SK-N-SH treated with all-trans-retinoic acid at 6 μM for 48 hours (cell line): ENCODE data around the gene IL11RA.

Experiments used
- ARNTL ChIP-seq: fragments of 450-650 bp; formaldehyde crosslinking; IDR thresholded peaks from 2 replicates; pipeline ENCODE4 v1.5.0; 2020; ENCODE audit warnings: low read depth, mild to moderate bottlenecking, moderate library complexity, borderline replicate concordance
- CSDC2 ChIP-seq: fragments of 250-450 bp; sonication (Bioruptor Pico); IDR thresholded peaks from 2 replicates; pipeline ENCODE4 v1.5.0; 2020; ENCODE audit warnings: mild to moderate bottlenecking, moderate library complexity
- ESRRG ChIP-seq: fragments of 250-450 bp; sonication (Bioruptor Pico); IDR thresholded peaks from 2 replicates; pipeline ENCODE4 v1.6.1; 2021; ENCODE audit warnings: mild to moderate bottlenecking
- OSR1 ChIP-seq: fragments of 250-450 bp; sonication (Bioruptor Pico); IDR thresholded peaks from 2 replicates; pipeline ENCODE4 v1.8.0; 2022; ENCODE audit warnings: moderate library complexity, mild to moderate bottlenecking, inconsistent platforms
- PPARA ChIP-seq: fragments of 250-450 bp; sonication (Bioruptor Pico); IDR thresholded peaks from 2 replicates; pipeline ENCODE4 v1.5.0; 2020; ENCODE audit warnings: mild to moderate bottlenecking, borderline replicate concordance
- RARB ChIP-seq: fragments of 250-450 bp; sonication (Bioruptor Pico); IDR thresholded peaks from 2 replicates; pipeline ENCODE4 v1.8.0; 2021; ENCODE audit warnings: mild to moderate bottlenecking, moderate library complexity
- TCF4 ChIP-seq: fragments of 250-450 bp; sonication (Bioruptor Pico); IDR thresholded peaks from 2 replicates; pipeline ENCODE4 v1.8.0; 2021; ENCODE audit warnings: mild to moderate bottlenecking, moderate library complexity, borderline replicate concordance
- ZC3H10 ChIP-seq: fragments of 250-450 bp; sonication (Bioruptor Pico); IDR thresholded peaks from 2 replicates; pipeline ENCODE4 v1.5.1; 2021; ENCODE audit warnings: mild to moderate bottlenecking, moderate library complexity
- ZFP30 ChIP-seq: fragments of 450-650 bp; formaldehyde crosslinking; IDR thresholded peaks from 2 replicates; pipeline ENCODE4 v1.5.0; 2022; ENCODE audit warnings: mild to moderate bottlenecking, moderate library complexity
- ZNF565 ChIP-seq: fragments of 450-650 bp; formaldehyde crosslinking; conservative IDR thresholded peaks from 2 replicates; pipeline ENCODE4 v1.5.0; 2020; ENCODE audit warnings: low read depth, mild to moderate bottlenecking, moderate library complexity
- ZNF70 ChIP-seq: fragments of 450-650 bp; formaldehyde crosslinking; IDR thresholded peaks from 2 replicates; pipeline ENCODE4 v1.5.0; 2020; ENCODE audit warnings: mild to moderate bottlenecking, moderate library complexity
- TF ChIP-seq, protein P1 (sequence below): fragments of 250-450 bp; sonication (Bioruptor Pico); IDR thresholded peaks from 2 replicates; pipeline ENCODE4 v1.5.1; 2020; ENCODE audit warnings: low read depth, mild to moderate bottlenecking, moderate library complexity
- TF ChIP-seq, protein P2 (sequence below): fragments of 250-450 bp; sonication (Bioruptor Pico); IDR thresholded peaks from 2 replicates; pipeline ENCODE4 v1.8.0; 2021; ENCODE audit warnings: low read depth, mild to moderate bottlenecking, moderate library complexity, borderline replicate concordance
- TF ChIP-seq, protein P3 (sequence below): fragments of 250-450 bp; sonication (Bioruptor Pico); IDR thresholded peaks from 2 replicates; pipeline ENCODE4 v1.8.0; 2020; ENCODE audit warnings: mild to moderate bottlenecking, moderate library complexity, borderline replicate concordance

DNA sequence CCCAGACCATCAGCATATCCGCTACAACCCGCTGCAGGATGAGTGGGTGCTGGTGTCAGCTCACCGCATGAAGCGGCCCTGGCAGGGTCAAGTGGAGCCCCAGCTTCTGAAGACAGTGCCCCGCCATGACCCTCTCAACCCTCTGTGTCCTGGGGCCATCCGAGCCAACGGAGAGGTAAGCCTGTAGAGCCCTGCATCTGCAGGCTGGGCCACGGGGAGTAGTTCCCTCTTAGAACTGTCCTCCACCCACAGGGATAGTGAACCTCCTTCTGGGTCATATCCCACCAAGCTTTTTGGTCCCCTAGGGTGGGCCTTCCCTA, 4.9 kb upstream of the IL11RA start:
- TF ChIP-seq, protein P1, sequence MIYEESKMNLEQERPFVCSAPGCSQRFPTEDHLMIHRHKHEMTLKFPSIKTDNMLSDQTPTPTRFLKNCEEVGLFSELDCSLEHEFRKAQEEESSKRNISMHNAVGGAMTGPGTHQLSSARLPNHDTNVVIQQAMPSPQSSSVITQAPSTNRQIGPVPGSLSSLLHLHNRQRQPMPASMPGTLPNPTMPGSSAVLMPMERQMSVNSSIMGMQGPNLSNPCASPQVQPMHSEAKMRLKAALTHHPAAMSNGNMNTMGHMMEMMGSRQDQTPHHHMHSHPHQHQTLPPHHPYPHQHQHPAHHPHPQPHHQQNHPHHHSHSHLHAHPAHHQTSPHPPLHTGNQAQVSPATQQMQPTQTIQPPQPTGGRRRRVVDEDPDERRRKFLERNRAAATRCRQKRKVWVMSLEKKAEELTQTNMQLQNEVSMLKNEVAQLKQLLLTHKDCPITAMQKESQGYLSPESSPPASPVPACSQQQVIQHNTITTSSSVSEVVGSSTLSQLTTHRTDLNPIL = no peak
- TF ChIP-seq ESRRG (no peak), ZC3H10 (CRISPR knock-in tag) (no peak), ZFP30 (CRISPR knock-in tag) (no peak), ZNF70 (no peak), CSDC2 (no peak), ARNTL (no peak), TCF4 (CRISPR knock-in tag) (no peak), OSR1 (CRISPR knock-in tag) (no peak), RARB (no peak), ZNF565 (CRISPR knock-in tag) (no peak), PPARA (CRISPR knock-in tag) (no peak)
- TF ChIP-seq, protein P2, sequence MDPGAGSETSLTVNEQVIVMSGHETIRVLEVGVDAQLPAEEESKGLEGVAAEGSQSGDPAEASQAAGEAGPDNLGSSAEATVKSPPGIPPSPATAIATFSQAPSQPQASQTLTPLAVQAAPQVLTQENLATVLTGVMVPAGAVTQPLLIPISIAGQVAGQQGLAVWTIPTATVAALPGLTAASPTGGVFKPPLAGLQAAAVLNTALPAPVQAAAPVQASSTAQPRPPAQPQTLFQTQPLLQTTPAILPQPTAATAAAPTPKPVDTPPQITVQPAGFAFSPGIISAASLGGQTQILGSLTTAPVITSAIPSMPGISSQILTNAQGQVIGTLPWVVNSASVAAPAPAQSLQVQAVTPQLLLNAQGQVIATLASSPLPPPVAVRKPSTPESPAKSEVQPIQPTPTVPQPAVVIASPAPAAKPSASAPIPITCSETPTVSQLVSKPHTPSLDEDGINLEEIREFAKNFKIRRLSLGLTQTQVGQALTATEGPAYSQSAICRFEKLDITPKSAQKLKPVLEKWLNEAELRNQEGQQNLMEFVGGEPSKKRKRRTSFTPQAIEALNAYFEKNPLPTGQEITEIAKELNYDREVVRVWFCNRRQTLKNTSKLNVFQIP (CRISPR knock-in tag) = no peak
- TF ChIP-seq, protein P3, sequence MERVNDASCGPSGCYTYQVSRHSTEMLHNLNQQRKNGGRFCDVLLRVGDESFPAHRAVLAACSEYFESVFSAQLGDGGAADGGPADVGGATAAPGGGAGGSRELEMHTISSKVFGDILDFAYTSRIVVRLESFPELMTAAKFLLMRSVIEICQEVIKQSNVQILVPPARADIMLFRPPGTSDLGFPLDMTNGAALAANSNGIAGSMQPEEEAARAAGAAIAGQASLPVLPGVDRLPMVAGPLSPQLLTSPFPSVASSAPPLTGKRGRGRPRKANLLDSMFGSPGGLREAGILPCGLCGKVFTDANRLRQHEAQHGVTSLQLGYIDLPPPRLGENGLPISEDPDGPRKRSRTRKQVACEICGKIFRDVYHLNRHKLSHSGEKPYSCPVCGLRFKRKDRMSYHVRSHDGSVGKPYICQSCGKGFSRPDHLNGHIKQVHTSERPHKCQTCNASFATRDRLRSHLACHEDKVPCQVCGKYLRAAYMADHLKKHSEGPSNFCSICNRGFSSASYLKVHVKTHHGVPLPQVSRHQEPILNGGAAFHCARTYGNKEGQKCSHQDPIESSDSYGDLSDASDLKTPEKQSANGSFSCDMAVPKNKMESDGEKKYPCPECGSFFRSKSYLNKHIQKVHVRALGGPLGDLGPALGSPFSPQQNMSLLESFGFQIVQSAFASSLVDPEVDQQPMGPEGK (CRISPR knock-in tag) = no peak
